Measurements from ENCODE around the gene PRSS58. TPM values are rescaled to one million over a fixed set of nuclear protein-coding genes. Genes with fewer than 3 reads are reported as not detected.

The PRSS58 gene
- polyA plus RNA-seq, 4 donors, result not detected

- FAIRE-seq, result no peak
- no peaks in the 10 kb centered on the region for H3K9me3 ChIP-seq (ENCODE audit: control insufficient read depth in 2 of 2, insufficient read depth in 1 of 2, low read depth in 1 of 2, low read length in 1 of 2)
- peaks cover 0 to 5% (median 0%) of the 10 kb centered on the region in 3 donors for H3K36me3 ChIP-seq (ENCODE audit: control insufficient read depth in 3 of 3, insufficient read depth in 2 of 3, low read depth in 1 of 3, low read length in 3 of 3)
- no peaks in the 10 kb centered on the region for H3K4me1 ChIP-seq (ENCODE audit: control insufficient read depth in 3 of 3, insufficient read depth in 2 of 3, low read depth in 1 of 3, low read length in 2 of 3)
- H3K27ac ChIP-seq (ENCODE audit: low read depth in 1 of 3, low read length in 2 of 3), result no peak overlapping the region
- WGBS, 3 donors, result 41 to 56% (median 54%) methylated on average over 7 of the region's 7 CpGs
- DNase-seq, result no peak
- H3K4me3 ChIP-seq (ENCODE audit: low read depth in 1 of 3, low read length in 3 of 3), result no peak overlapping the region
- no peaks in the 10 kb centered on the region for H3K27me3 ChIP-seq (ENCODE audit: control insufficient read depth in 3 of 3, insufficient read depth in 3 of 3, low read length in 3 of 3)
Observed at GRCh38 chr7:142248166-142249160, 9.4 kb downstream of the PRSS58 start.

- no peak overlapping the region for H3K4me3 ChIP-seq (ENCODE audit: low read depth in 1 of 3, low read length in 3 of 3)
- no peak overlapping the region for H3K27ac ChIP-seq (ENCODE audit: low read depth in 1 of 3, low read length in 2 of 3)
- whole genome bisulfite sequencing, 3 donors, result 86 to 88% (median 88%) methylated on average over 10 of the region's 10 CpGs
- no peaks in the 10 kb centered on the region for H3K4me1 ChIP-seq (ENCODE audit: control insufficient read depth in 3 of 3, insufficient read depth in 2 of 3, low read depth in 1 of 3, low read length in 2 of 3)
- no peaks in the 10 kb centered on the region for H3K27me3 ChIP-seq (ENCODE audit: control insufficient read depth in 3 of 3, insufficient read depth in 3 of 3, low read length in 3 of 3)
- FAIRE-seq (no peak), DNase-seq (no peak)
- H3K36me3 ChIP-seq (ENCODE audit: control insufficient read depth in 3 of 3, insufficient read depth in 2 of 3, low read depth in 1 of 3, low read length in 3 of 3), result peaks cover 0 to 5% (median 0%) of the 10 kb centered on the region in 3 donors
- H3K9me3 ChIP-seq (ENCODE audit: control insufficient read depth in 2 of 2, insufficient read depth in 1 of 2, low read depth in 1 of 2, low read length in 1 of 2), result no peaks in the 10 kb centered on the region
Observed at GRCh38 chr7:142243823-142244222, 14.0 kb downstream of the PRSS58 start.

GRCh38 chr7:142240546-142240945, 17.3 kb downstream of the PRSS58 start:
- H3K4me1 ChIP-seq (ENCODE audit: control insufficient read depth in 3 of 3, insufficient read depth in 2 of 3, low read depth in 1 of 3, low read length in 2 of 3), result no peaks in the 10 kb centered on the region
- no peak overlapping the region for H3K27ac ChIP-seq (ENCODE audit: low read depth in 1 of 3, low read length in 2 of 3)
- no peaks in the 10 kb centered on the region for H3K9me3 ChIP-seq (ENCODE audit: control insufficient read depth in 2 of 2, insufficient read depth in 1 of 2, low read depth in 1 of 2, low read length in 1 of 2)
- H3K4me3 ChIP-seq (ENCODE audit: low read depth in 1 of 3, low read length in 3 of 3), result no peak overlapping the region
- H3K36me3 ChIP-seq (ENCODE audit: control insufficient read depth in 3 of 3, insufficient read depth in 2 of 3, low read depth in 1 of 3, low read length in 3 of 3), result no peaks in the 10 kb centered on the region
- DNase-seq (no peak), FAIRE-seq (no peak)
- 57 to 68% (median 60%) methylated on average over 4 of the region's 4 CpGs for WGBS, 3 donors
- no peaks in the 10 kb centered on the region for H3K27me3 ChIP-seq (ENCODE audit: control insufficient read depth in 3 of 3, insufficient read depth in 3 of 3, low read length in 3 of 3)

- Histone ChIP-seq H3K9me3 (ENCODE audit: control insufficient read depth in 2 of 2, insufficient read depth in 1 of 2, low read depth in 1 of 2, low read length in 1 of 2) (no peaks in the 10 kb centered on the region), H3K4me3 (ENCODE audit: low read depth in 1 of 3, low read length in 3 of 3) (no peak overlapping the region), H3K4me1 (ENCODE audit: control insufficient read depth in 3 of 3, insufficient read depth in 2 of 3, low read depth in 1 of 3, low read length in 2 of 3) (no peaks in the 10 kb centered on the region), H3K36me3 (ENCODE audit: control insufficient read depth in 3 of 3, insufficient read depth in 2 of 3, low read depth in 1 of 3, low read length in 3 of 3) (peaks cover 0 to 18% (median 8%) of the 10 kb centered on the region in 3 donors), H3K27me3 (ENCODE audit: control insufficient read depth in 3 of 3, insufficient read depth in 3 of 3, low read length in 3 of 3) (no peaks in the 10 kb centered on the region), H3K27ac (ENCODE audit: low read depth in 1 of 3, low read length in 2 of 3) (no peak overlapping the region)
- DNase-seq (no peak), FAIRE-seq (no peak)
- 57 to 73% (median 73%) methylated on average over 7 of the region's 7 CpGs for WGBS, 3 donors
Observed at GRCh38 chr7:142231716-142232115, 26.1 kb downstream of the PRSS58 start.

GRCh38 chr7:142228537-142229104, 29.2 kb downstream of the PRSS58 start:
- no peaks in the 10 kb centered on the region for H3K27me3 ChIP-seq (ENCODE audit: control insufficient read depth in 3 of 3, insufficient read depth in 3 of 3, low read length in 3 of 3)
- DNase-seq, result no peak
- WGBS, 3 donors, result 48 to 59% (median 56%) methylated on average over 1 of the region's 1 CpG

More at GRCh38 chr7:142228537-142229104, 29.2 kb downstream of the PRSS58 start:
- H3K36me3 ChIP-seq (ENCODE audit: control insufficient read depth in 3 of 3, insufficient read depth in 2 of 3, low read depth in 1 of 3, low read length in 3 of 3), result peaks cover 0 to 20% (median 9%) of the 10 kb centered on the region in 3 donors
- no peaks in the 10 kb centered on the region for H3K4me1 ChIP-seq (ENCODE audit: control insufficient read depth in 3 of 3, insufficient read depth in 2 of 3, low read depth in 1 of 3, low read length in 2 of 3)
- no peak overlapping the region for H3K27ac ChIP-seq (ENCODE audit: low read depth in 1 of 3, low read length in 2 of 3)
- FAIRE-seq, result no peak
- no peaks in the 10 kb centered on the region for H3K9me3 ChIP-seq (ENCODE audit: control insufficient read depth in 2 of 2, insufficient read depth in 1 of 2, low read depth in 1 of 2, low read length in 1 of 2)
- no peak overlapping the region for H3K4me3 ChIP-seq (ENCODE audit: low read depth in 1 of 3, low read length in 3 of 3)

Other genes with a start within 250 kb of the PRSS58 start
- gene MGAM2, start 146.3 kb downstream of the PRSS58 start, polyA plus RNA-seq, result 10 to 100 TPM in 1 of 4 donors, 1 to 10 TPM in 3; 2.7 to 30.2 (median 6.4) TPM